GM18907 (cell line): ENCODE measurements around the gene ST3GAL2.
A peak's percentile ranks its signal among the peaks of the same experiment; 100 is the strongest.

Source experiments
- ATAC-seq: cut with Tn5 transposase; IDR thresholded peaks from one replicate; pipeline ENCODE4 v1.9.1; 2021; ENCODE audit warnings: mild to moderate bottlenecking, moderate library complexity; ENCODE audit not compliant: unreplicated experiment

ST3GAL2 gene, protein sequence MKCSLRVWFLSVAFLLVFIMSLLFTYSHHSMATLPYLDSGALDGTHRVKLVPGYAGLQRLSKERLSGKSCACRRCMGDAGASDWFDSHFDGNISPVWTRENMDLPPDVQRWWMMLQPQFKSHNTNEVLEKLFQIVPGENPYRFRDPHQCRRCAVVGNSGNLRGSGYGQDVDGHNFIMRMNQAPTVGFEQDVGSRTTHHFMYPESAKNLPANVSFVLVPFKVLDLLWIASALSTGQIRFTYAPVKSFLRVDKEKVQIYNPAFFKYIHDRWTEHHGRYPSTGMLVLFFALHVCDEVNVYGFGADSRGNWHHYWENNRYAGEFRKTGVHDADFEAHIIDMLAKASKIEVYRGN

DNA sequence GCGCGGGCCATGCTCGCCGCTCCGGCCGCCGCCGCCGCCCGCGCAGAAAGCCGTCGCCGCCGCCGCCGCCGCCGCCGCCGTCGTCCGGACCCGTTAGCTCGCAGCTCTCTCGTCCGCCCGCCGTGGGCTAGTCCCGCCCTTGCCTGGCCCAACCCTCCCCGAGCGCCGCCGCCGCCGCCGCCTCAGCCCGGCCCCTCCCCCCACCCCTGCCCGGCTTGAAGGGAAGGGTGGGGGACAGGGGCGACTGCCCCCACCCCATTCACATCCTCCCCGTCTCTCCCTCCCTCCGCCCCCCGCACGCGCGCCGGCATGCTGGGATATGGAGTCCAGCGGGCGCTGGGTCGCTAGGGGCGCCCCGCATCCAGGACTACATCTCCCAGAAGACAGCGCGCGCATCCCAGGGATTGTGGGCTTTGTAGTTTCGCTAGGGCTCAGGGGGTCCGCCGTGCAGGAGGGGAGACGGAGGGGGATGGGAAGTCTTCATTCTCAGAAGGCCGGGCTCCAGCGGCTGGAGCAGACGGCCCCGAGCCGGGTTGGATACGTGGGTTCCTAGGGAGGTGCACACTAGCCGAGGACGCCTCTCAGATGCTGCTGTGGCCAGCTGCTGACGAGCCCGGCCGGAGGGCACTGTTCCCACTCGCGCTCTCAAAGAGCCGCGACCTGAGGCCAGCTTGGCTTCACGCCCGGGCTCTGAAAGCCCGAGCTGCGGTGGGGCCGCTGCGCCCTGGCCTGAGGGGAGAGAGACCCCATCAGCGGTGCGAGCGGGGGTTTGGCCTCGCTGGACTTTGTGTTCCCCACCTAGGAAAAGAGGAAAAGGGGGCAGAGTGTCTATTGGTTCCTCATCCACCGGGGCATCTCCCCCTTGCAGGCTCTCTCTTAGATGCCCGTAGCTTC lies at the start of gene ST3GAL2:
ST3GAL2 (minus strand) TSS at position 132 of the 894 bp plus-strand sequence. CDS start 40,570 bp downstream, outside the sequence.
- peak; percentile 81 for ATAC-seq

DNA sequence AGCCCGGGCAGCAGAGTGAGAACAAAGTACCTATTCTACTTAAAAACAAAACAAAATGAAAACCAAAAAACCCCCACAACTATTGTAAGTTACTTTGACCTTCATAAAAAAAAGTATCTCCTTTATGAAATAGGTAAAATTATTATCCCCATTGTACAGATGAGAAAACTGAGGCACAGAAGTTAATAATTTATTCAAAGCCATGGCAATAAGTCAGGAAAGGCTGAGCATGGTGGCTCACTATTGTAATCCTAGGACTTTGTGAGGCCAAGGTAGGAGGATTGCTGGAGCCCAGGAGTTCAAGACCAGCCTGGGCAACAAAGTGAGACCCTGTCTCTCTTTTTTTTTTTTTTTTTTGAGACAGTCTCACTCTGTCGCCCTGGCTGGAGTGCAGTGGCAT lies 46.0 kb upstream of the ST3GAL2 start:
- ATAC-seq: no peak

DNA sequence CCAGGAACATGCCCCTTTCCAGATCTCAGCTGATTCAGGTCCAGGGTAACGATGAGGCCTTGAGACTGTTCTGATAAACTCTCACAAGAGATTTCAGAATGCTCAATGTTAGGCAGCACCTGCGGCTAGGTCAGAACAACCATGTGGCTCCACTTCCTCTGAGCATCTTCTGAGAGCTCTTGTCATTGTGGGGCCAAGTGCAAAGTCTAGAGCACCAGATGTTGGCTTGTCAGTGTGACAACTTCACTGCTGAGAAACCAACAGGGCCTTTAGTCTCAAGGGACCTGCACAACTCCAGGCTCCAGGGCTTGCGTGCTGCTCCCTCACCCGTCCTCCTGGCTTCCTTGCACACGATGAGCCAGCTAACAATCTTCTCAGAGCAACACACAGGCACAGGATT lies 44.5 kb upstream of the ST3GAL2 start:
- ATAC-seq: no peak

DNA sequence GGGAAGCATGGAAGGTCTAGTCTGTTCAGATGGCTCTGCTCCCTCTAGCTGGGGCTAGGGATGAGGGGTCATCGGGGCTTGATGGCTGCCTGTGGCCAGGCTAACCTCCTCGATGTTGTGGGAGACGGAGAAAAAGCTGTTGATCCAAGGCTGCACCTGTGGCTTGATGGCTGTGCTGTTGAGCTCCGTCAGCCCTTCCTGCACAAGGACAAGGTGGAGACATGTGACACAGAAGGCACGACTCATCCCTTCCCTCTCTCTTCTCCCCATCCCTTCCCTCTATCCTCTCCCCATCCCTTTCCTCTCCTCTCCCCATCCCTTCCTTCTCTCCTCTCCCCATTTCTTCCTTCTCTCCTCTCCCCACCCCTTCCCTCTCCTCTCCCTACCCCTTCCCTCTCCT lies 43.7 kb upstream of the ST3GAL2 start:
- no peak for ATAC-seq

DNA sequence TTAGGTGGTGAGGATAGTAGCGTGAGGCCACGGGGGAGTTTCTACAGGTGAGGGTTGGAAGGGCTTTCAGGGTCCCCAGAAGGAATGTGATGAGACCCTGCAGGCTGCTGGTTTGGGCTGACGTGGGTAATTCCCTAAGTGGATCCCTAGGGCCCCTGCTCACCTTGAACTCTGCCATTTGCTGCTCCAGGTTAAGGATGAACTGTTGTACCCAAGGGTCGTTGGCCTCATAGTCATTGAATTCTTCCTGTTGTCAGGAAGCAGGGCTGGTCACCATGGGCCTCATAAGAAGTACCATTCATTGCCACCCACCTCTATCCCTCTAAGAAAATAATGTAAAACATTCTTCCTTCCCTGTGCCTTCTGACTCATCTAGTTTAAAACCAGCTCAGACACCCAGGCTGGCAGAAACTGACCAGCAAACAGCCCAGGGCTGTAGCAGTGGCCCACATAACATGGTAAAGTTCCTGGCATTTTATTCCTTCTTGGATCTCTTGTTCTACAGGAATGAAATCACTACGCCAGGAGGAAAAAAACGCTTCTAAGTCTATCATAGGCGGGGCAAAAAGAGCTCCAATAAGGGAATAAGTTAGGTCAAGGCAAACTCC lies 43.1 kb upstream of the ST3GAL2 start:
- no peak for ATAC-seq

DNA sequence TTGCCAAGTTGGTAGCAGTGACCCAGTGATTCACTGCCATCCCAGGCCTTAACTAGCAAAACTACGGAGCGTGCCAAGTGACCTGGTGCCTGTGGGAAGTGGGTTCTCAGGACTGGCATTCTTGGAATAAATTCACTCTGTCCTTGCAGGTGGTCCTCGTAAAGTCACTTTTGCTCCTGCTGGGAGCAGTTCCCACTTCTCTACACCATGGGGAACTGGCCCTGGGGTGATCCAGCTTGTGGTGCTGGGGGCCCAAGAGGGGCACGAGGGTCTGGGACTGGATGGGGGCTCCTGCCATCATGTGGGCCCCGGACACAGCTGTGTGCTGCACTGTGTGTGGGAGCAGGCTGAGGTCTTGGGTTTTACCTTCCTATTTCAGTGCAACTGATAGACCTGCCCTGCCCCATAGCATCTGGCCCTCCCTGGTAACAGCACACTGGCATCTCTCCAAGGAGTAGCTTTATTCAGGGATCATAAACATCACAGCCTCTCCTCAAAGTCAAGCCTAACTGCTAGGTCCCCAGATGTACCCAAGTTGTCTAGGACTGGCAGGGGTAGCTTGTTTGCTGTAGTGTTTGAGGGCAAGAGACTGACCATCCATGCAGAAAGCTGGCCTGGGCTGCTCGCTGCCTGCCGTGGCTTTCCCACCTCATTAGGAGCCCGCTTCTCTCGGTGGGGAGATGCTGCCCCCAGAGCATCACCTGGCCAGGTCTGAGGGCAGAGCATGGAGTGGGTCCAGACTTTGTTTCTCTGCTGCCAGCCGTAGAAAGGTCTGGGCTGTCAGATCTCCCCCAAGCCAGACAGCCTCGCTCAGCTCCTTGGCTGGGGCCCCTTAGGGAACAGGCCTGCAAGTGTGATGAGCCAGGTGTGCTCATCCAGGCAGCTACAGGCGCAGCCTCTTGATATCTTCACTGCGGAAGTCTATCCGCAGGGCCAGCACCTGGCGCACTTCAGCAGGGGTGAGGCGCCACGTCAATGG lies 41.5 kb upstream of the ST3GAL2 start:
- ATAC-seq: no peak

DNA sequence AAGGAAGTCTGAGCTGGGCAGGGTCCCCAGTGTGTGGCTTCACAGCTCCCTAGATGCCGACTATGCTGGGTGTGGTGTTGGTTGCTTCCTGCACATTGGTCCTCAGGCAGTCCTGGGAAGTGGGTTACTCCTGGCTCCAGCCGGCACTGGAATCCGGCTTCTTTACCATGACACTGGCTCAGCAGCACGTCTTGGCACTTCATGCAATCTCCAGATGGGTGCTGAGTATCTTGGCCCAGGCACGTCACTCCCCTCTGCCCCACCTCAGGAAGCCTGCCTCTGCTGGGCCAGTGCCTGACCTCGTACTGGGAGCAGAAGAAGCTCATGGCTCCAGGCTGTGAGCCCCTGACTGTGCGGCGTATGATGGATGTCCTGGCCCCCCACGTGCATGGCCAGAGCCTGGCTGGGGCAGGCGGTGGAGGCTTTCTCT lies 40.0 kb upstream of the ST3GAL2 start:
- ATAC-seq: no peak

DNA sequence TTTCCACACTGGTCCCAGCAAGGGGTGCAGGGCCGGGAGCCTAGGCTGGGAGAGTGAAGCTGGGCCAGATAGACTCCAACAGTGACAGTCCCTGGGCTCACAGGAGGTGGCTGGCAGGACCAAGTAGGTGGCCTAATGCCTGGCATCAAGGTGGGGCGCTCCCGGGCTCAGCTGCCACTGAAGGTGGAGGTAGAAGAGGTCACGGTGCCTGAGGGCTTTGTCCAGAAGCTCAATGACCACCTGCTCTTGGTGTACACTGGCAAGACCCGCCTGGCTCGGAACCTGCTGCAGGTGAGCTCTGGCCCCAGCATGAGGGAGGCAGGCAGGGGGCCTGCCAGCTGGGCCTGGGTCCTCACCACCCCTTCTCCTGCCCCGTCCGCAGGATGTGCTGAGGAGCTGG lies 39.3 kb upstream of the ST3GAL2 start:
- no peak for ATAC-seq

DNA sequence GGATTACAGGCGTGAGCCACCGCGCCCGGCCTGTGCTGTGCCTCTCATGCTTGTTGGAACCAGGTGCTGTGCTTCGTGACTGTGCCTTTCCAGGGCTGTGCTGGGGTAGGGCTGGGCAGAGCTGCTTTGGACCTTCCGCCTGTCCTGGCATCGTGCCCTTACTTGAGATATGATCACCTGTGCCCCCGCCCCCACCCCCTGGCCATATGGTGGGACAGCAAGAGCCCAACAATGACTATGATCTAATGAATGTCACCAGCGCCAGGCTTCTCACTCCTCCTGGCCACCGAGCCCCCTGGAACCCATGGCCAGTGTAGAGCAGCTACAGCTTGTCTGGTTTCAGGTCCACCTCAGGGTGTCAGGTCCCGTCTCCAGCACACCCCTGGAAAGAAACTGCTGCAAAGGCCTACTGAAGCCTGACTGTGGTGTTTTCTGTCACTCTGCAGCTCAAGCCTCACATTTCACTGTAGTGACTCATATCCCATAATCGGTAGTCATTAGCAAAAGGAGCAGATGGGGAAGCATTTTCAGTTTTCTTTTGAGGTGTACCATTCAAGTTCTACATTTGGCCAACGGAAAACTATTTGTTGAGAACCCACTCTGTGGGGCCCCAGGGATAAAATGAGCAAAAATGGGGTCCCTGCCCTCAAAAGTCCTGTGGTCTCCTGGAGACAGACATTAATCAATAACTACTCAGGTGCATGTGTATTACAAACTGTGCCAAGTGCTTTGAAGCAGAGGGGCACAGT lies 37.5 kb upstream of the ST3GAL2 start:
- ATAC-seq: peak; percentile 84

DNA sequence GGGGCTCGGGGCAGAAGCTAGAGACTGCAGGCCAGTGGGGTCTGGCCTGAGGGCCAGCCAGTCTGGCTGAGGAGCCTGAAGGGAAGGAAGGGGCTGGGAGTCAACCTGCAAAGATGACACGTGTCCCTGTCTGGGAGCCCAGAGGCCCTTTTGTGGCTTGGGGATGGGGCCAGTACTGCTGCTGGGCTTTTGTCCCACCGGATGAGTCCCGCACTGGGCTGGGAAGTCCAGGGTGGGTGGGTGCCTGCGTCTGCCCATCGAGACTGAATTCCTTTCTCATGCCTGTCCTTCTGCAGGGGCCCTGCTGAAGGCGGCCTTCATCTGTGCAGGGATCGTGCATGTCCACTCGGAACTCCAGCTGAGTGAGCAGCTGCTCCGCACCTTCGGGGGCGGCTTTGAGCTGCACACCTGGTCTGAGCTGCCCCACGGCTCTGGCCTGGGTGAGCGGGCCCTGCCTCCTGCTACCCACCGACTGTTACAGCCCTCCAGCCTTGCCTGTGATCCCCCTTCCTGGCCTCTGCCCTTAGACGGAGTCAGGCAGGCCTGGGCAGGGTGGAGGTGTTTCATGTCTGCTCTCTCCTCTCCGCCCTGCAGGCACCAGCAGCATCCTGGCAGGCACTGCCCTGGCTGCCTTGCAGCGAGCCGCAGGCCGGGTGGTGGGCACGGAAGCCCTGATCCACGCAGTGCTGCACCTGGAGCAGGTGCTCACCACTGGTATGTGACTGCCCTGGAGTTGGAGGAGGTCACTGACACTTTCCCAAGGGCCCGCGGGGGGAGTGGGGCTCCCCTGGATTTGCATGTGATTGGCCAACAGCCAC lies 36.4 kb upstream of the ST3GAL2 start:
- ATAC-seq: no peak

DNA sequence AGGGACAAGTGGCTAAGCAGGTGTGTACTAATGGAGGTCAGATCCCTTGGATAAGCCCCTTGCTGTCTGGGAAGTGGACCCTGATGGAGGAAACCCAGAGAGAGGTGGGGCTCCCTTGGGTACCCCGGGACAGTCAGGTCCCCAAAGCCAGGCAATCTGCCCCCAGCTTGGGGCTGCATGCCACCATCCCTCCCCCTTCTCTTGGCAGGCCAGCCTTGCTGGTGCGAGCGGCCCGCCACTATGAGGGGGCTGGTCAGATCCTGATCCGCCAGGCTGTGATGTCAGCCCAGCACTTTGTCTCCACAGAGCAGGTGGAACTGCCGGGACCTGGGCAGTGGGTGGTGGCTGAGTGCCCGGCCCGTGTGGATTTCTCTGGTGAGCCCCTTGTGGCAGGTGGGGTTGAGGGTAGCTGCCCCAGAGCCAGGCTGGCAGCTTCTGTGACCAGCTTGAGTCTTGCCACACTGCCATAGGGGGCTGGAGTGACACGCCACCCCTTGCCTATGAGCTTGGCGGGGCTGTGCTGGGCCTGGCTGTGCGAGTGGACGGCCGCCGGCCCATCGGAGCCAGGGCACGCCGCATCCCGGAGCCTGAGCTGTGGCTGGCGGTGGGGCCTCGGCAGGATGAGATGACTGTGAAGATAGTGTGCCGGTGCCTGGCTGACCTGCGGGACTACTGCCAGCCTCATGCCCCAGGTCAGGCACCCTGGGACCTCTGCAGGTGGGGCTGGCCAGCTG lies 35.6 kb upstream of the ST3GAL2 start:
- ATAC-seq: no peak

DNA sequence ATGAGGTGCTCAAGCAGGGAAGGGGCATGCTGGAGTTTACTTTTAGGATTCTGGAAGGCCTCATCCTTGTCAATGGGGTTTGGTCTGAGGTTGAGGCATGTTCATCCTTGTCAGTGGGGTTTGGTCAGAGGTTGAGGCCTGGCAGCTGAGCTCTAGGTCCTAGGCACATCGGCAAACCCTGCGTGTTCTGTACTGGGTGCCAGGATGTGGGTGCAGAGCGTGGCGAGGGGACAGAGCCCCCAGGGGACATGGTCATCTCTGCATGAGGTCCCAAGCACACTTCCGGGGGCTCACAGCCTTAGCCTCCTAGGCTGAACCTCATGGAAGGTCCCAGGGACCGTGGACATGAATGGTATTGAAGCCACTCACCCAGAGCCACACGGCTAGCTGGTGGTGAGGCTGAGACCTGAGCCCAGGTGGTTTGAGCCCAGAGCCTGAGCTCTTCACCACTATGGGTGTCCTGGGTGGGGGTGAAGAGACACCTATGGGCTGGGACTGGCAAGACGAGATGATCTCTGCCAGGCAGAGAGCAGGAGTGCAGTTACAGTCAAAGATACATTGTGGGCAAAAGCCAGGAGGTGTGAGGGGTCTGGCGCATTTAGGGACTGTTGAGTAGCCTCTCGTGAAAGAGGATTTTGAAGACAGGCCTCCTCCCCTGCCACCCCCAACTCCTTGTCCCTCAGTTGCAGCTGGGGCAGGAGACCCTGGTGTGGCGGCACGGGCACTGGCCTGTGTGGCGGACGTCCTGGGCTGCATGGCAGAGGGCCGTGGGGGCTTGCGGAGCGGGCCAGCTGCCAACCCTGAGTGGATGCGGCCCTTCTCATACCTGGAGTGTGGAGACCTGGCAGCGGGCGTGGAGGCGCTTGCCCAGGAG lies 34.8 kb upstream of the ST3GAL2 start:
- ATAC-seq: no peak

DNA sequence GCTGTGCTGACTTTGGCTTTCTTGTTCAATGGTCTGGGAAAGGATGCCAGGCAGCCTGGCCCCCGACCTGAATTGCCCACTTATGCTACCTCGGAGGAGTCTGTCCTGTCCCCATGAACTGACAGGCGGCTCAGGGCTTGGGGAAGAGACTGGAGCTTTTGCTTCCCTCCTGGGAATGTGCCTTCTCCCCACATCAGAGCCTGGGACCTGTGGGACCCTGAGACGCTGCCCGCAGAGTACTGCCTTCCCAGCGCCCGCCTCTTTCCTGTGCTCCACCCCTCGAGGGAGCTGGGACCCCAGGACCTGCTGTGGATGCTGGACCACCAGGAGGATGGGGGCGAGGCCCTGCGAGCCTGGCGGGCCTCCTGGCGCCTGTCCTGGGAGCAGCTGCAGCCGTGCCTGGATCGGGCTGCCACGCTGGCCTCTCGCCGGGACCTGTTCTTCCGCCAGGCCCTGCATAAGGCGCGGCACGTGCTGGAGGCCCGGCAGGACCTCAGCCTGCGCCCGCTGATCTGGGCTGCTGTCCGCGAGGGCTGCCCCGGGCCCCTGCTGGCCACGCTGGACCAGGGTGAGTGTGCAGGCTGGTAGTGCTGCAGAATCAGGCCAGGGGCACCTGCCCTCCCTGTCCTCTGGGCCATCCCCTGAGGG lies 34.0 kb upstream of the ST3GAL2 start:
- ATAC-seq: no peak

DNA sequence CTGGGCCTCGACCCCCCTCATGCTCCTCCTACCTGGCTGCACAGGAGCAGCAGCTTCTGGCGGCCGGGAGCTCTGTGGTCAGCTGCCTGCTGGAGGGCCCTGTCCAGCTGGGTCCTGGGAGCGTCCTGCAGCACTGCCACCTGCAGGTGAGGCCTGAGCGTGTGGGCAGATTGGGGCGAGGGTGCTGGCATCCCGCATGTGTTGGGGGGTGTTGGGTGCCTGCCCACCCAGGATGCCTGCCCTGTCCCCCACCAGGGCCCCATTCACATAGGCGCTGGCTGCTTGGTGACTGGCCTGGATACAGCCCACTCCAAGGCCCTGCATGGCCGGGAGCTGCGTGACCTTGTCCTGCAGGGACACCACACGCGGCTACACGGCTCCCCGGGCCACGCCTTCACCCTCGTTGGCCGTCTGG lies 32.0 kb upstream of the ST3GAL2 start:
- no peak for ATAC-seq

DNA sequence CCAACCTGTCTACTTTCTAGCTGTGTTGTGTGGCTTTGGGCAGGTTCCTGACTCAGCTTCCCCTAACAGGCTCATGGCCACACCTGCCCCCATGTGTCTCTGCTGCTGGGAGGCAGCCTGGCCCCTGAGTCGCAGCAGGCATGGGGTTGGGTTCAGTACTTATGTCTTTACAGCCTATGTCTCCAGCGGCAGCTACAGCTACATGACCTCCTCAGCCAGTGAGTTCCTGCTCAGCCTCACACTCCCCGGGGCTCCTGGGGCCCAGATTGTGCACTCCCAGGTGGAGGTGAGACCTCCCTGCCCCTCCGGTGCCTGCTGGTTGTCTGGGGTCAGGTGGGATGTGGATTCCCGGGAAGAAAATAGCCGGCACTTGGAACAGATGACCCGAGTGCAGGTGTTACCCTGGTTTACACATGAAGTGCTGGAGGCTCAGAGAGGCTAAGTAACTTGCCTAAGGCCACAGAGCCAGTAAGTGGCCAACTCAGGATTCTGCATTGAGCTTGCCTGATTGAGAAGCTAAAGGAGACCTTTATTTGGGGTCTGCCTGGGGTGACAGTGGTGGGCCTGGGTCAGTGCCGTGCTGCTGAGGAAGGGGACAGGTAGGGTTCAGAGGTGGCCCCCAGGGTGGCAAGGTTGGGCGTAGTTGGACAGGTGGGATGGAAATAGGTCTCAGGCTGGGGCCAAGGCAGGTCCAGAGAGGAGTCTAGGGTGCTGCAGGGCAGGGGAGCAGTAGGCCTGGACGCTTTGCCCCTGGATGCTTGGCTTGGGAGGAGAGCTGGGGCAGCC lies 31.4 kb upstream of the ST3GAL2 start:
- no peak for ATAC-seq
